HG02759 (cell line): Measurements from ENCODE around the gene RASA1.
"Not testable (repeated sequence)": the region's sequence is repeated elsewhere in the genome, so short reads cannot be mapped to it uniquely, and the experiment has no call there.

ENCODE experiments used
- ATAC-seq: cut with Tn5 transposase; IDR thresholded peaks from one replicate; pipeline ENCODE4 v1.9.1; 2021; ENCODE audit warnings: mild to moderate bottlenecking, moderate library complexity; ENCODE audit not compliant: unreplicated experiment

The RASA1 gene

DNA sequence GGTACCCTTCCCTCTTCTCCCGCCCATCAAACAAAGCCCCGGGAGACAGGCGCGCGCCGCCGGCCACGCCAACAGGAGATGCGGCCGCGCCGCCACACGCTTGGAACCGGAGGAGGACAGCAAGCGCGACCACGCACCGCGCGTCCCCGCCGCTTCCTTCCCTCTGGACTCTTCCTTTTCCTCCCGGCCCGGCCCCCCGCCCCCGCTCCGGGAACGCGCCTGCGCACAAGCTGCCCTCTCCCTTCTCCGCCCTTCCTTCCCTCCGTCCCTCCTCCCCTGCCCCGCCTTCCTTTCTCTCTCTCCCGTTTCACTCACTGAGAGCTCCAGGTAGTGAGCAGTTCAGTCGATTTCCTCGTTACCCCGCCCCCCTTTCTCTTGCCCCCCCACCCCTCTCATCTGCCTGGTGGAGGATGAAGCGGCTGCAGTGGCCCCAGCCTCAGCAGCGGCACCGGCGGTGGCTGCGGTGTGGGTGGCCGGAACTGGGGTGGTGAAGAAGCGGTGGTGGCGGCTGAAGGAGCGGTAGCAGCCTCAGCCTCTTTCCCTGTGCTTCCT, at the start of gene RASA1:
RASA1 (plus strand) TSS at position 310 of the 552 bp plus-strand sequence. CDS start 569 bp downstream, outside the sequence.
- ATAC-seq, result peak; percentile 64

DNA sequence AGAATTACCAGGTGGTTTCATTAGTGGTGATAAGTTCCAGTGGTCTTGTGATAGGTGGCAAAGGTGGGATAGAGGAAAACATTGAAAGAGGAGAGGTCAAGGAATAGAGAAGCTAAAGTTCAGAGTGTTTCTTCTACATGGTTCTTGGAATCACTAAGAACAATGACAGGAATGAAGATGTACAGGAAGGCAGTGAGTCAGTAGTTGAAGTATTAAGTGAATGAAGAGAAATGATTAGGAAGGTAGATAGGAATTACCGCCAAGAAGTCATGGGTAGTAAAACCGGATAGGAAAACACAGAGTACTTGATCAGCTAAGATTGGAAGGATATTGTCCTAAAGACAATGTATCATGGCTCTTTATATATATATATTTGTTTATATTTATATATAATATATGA, 37.9 kb upstream of the RASA1 start:
- ATAC-seq, result no peak

DNA sequence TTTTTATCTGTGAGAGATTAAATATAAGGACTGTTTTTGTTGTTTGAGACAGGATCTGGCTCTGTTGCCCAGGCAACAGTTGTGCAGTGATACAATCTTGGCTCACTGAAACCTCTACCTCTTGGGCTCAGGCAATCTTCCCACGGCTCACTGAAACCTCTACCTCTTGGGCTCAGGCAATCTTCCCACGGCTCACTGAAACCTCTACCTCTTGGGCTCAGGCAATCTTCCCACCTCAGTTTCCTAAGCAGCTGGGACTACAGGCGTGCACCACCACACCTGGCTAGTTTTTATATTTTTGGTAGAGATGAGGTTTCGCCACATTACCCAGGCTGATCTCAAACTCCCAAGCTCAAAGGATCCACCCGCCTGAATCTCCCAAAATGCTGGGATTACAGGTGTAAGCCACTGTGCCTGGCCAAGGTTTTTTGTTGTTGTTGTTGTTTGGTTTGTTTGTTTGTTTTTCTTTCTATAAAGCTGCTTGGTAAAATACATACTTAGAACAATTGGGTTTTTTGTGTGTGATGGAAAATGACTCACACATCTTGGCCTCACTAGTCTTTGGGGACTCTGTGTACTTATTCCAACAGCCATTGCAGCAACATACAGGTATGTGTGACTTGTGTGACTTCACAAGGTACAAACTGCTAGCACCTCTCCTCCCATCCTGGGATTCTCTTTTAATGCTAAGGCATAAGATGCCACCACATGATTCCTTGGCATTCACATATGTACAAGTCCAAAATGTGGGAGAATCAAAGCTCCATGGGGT, 36.5 kb upstream of the RASA1 start:
- ATAC-seq, result peak; percentile 97

DNA sequence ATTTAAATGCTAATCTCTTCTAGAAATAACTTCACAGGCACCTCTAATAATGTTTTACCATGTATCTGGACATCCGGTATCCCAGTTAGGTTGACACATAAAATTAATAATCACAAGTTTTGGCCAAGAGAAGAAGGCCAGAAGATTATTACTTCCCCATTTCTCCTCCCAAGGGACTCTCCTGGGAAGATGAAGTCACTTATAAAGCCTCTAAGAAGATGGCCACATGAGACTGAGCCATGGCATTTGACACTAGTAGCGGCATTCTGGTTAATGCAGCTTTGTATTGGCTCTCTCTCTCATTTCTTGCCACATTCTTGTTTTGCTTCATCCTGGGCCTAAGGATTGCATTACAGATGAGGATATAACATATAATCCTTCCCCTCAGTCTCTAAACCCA, 34.5 kb upstream of the RASA1 start:
- ATAC-seq, result no peak

DNA sequence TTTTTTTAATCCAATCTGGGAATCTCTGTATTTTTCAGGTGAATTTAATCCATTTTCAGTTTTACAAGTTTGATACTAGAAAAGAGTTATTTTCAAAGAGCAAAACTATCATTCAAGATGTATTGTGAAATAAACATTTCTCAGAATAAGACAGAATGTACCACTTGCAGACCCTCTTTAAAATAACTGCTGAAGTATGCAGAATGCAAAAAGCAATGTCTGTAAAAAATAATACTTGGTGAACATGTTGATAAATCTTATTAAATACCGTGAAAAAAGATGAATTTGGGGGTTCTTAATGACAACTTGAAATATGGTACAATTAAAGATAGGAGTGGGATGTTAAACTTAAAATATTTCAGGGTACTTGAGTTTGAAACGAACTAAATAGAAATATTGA, 26.1 kb upstream of the RASA1 start:
- ATAC-seq, result no peak

DNA sequence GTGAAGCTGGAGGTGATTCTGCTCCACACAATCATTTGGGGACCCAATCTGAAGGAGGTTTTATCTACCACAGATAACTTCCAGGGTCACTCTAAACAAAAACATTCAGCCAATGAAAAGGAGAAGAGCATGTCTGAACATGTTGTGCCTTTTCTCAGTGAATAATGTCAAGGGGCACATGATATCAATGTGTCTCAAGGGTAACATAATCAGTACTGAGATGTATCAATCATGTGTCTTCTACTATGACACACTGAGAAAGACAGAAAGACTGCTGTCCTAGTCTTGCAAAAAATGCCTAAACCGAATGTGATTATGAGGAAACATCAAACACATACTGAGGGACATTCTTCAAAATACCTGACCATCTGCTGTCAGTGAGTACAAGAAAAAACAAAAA, 25.4 kb upstream of the RASA1 start:
- no peak for ATAC-seq

DNA sequence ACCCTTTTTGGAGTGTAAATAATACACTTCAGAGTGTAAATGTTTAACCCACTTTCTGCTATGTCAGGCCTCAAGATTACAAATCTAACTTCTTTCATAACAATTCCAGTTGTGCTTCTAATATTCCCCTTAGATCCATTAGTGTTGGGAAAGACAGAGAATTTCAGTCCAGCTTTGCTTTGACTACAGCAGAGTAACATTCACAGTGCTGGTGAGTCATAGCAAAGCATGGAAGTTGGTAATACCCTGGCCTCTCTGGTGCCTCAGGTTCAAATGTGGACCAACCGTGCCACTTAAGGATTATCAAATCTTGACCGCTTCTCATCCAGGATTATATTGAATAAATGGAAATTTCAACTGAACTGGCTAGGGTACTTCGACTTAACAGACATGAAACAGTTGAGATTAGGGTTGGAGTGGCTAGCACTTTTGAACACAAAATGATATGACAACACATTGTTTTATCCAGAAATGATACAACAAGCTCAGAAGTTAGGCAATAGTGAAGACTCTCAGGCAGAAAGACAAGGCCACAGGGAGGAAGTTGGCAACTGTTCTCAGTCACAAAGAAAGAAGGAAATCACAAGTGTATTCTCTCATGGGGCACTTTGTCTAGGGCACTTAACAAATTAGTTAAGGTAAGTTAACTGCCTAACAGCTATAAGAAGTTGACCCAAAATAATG, 24.4 kb upstream of the RASA1 start:
- ATAC-seq, result no peak

DNA sequence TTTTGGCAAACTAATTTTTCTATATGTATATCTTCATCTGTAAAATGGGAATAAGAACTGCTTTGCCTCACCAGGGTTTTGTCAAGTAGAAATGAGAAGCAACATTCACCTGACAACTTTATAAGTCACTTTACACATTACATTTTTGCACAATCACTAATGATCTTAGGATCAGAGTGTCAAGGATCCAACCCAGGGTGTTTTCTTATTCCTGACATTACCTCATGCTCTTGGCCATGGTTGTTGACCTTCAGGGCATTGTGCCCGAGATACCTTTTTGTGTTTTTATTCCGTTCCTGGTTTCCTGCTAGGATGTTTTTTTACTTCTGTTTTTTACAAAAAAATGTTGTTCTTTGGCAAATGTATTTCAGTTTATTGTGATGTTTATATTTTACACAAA, 22.2 kb upstream of the RASA1 start:
- ATAC-seq, result no peak

DNA sequence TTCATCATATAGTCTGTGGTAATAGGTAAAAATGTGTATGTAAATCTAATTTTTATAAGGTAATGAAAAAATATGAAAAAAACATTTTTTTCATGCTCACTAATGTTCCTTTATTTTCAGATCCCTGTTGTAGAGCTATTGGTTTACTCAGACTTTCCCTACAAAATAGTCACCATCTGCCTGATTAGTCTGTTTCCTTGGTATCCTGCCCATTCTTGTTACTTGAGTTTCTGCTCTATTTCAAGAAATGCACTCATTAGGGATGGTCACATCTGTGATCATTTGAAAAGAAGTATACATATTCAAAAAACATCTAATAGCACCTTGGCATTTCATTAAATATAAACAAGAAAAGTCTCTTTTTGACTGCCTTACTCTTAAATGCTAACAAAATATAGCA, 21.6 kb upstream of the RASA1 start:
- ATAC-seq, result no peak

DNA sequence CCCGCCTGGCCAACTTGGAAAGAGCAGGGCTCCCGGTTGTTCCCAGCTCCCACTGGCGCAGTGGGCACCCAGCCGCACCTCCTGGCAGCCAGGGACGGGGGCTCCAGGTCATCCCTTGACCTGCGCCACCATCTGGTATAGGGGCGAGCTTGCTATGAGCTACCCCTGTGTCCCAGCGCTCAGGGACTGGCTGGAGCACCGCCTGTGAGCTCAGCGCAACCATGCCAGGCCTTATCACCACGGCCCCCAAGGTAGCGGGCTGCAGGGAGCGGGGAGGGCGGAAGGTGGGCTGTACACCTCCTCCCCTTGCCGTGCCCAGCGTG, 15.4 kb upstream of the RASA1 start:
- no peak for ATAC-seq

DNA sequence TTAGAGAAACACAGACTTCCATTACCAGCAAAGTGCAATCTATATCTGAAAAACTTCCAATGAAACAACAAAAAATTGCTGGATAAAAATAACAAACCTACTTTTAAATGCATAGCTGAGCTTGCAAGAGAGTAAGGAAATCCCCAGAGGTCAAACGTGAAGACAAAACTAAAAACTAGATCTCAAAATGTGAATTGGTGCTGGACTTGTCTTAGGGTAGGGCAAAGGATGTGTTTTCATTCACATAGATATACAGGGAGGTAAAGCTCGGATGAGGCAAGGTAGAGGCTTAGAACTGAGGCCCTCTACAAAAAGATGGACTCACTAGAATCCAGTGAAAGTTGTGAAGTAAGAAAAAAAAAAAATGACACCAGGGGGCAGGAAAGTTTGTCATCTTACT, 13.6 kb upstream of the RASA1 start:
- ATAC-seq, result no peak

DNA sequence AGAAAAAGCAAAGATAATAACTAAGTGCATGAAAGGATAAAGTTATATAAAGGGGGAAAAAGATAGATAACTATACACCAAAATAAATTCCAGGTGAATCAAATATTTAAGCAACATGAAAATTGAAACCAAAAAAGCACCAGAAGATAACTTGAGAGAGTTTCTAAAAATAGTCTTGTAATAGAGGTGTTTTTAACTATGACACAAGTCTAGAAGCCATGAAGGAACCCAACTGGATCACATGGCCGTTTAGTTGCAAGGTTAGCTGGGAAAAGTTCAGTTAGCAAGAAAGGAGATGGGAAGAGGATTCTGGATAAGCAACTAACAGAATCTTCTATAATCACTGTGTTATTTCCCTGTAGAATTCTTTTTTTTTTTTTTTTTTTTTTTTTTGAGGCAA, 9.2 kb upstream of the RASA1 start:
- no peak for ATAC-seq

DNA sequence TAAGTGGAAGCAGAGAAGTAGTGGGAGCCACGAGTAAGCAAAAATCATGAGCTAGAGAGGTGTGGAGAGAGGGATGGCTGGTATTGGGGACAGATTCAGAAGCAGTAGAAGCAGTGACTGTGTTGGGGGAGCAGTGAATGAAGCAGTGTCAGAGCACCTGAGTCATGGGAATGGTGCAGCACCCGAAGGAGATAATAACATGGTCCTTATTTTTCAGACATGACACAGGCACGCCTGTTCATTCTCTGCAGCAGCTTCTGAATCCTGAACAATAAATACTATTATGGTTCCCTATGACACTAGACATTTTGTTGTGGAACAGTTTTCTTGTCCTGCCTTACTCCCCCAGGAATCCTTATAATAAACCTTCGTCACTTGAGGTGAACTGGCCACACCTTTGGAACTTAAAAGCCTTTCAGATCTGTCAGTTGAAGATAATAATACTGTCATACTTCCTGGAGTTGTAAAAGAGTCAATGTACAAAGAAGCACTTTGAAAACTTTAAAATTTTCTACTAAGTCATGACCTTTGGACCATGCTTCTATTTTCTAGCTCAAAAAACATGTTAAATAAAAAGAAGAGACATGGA, 7.0 kb upstream of the RASA1 start:
- no peak for ATAC-seq

DNA sequence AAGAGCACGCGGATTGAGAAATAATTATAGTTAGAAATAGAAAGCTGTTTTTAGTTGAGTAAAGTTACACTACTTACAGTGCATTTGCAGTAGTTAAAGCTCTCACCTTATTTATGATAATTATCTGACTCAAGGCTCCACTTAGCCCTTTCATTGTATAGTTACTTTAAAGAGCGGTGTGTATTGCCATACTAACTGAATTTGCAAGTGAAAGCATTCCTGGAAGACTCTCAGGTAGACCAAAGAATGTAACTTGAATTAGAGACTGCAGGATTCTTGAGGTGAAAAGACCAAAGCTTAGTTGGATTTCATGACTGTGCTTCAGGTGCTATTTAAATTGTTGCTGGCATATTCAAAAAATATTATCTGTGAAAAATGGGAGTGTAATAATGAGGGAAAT, 4.2 kb upstream of the RASA1 start:
- no peak for ATAC-seq

DNA sequence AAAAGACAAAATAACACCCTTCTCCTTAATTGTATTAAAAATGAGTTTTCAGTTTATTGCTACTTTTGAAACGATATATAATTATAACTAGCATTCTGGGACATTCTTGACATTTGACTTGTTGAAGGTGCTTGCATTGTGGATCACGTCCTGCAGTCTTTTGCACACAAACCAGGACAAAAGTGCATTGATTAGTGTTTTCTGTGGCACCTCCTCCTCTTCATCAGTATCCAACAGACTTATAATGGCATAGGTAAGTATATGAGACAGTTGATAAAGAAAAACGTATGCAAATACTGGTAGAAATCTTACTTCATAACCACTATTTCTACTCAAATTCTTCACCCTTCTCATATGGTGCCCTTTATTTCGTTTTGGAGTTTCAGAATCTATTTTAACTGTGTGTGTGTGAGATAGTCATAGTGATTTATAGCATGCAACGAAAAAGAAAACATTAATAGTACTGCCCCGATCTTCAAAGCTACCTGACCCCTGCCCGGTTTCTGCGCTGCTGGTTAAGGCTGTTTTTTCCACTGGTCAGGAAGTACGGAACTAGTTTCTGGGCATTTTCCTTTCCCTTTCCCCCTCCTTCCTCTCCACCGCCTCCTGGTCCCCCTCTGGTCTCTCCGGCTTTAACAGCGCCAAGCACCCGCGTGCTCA, 639 bp upstream of the RASA1 start:
- ATAC-seq, result peak; percentile 5

DNA sequence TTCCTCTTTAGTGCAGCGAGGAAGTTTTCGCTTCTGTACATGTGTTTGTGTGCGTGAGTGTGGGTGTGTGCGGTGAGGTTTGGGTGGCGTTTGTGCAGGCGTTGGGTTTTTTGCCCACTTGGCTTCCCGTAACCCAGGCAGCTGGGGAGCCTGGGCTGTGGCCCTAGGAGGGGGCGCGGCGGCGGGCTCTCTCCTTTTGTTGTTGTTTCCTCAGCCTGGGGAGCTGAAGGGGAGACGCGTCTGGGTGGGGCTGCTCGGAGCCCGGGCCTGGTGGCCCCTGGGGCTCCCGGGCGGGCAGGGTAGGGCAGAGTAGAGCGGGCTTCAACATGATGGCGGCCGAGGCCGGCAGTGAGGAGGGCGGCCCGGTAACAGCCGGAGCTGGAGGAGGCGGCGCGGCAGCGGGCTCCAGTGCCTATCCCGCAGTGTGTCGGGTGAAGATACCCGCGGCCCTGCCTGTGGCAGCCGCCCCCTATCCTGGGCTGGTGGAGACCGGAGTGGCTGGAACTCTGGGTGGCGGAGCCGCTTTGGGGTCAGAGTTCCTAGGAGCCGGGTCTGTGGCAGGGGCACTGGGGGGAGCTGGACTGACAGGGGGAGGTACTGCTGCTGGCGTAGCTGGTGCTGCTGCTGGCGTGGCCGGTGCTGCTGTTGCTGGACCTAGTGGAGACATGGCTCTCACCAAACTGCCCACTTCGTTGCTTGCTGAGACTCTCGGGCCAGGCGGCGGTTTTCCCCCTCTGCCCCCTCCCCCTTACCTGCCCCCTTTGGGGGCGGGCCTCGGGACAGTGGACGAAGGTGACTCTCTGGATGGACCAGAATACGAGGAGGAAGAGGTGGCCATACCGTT, 665 bp downstream of the RASA1 start:
- peak; percentile 66 for ATAC-seq

DNA sequence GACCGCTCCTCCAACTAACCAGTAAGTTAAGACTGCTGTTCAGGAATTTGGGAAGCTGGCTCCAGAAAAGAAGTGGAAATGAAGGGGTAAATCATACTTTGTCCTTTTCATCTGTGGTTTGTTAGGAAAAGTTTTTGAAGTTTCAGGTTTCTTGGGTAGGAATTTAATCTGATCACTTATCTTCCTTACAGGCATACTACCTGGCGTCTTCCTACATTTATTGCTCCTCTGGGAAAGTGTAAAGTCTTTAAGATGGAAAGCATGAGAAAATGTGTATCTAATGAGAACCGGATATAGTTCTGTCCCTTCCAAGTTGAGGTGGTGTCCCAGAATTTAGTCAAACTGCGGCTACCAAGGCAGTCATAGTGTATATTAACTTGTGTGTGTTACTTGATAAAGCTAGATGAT, 1.3 kb downstream of the RASA1 start:
- no peak for ATAC-seq

DNA sequence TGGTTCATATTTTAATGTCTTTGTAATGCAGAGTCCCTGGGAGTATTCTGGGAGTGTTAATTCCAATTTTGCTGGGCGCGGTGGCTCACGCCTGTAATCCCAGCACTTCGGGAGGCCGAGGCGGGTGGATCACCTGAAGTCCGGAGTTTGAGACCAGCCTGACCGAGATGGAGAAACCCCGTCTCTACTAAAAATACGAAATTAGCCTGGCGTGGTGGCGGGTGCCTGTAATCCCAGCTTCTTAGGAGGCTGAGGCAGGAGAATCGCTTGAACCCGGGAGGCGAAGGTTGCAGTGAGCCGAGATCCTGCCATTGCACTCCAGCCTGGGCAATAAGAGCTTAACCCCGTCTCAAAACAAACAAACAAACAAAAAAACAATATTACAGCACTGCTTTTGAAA, 3.2 kb downstream of the RASA1 start:
- ATAC-seq, result not testable (repeated sequence)

DNA sequence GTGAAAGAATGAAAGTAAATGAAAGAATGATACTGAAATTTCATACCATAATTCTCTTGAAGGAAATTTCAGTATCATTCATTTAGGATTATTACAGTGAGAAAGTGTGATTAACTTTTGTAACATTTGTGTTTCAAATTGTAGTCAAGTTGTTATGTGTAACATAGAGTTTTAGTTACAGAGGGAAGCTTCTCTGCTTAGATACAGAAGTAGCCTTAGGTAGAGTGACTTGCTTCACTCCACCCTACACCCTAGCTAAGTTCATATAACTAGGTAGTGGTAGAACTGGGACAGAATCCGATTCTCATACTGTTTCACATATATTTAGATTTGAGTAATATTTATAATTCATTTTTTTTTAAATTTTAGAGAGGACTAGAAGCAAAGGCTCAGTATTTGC, 9.0 kb downstream of the RASA1 start:
- no peak for ATAC-seq

DNA sequence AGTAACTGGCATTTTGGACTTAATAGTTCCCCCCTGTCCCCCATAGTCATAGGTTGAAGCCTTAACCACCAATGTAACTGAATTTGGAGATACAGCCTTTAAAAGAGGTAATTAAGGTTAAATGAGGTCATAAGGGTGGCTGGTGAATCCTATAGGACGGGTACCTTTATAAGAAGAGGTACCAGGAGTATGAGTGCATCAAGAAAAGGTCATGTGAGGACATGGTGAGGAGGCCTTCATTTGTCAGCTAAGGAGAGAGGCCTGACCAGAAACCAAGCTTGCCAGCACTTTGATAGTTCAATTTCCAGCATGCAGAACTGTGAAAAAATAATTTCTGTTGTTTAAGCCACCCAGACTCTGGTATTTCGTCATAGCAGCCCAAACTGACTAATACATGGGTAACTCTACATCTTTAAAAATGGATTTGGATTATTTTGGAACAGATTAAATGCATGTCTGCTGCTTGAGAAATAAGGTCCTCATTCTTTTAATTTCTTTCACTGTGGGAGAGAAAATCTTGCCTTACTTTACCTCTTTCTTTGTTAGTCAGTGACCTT, 9.7 kb downstream of the RASA1 start:
- ATAC-seq, result no peak
